ENCODE measurements around the gene HOXD9.

Gene HOXD9

DNA sequence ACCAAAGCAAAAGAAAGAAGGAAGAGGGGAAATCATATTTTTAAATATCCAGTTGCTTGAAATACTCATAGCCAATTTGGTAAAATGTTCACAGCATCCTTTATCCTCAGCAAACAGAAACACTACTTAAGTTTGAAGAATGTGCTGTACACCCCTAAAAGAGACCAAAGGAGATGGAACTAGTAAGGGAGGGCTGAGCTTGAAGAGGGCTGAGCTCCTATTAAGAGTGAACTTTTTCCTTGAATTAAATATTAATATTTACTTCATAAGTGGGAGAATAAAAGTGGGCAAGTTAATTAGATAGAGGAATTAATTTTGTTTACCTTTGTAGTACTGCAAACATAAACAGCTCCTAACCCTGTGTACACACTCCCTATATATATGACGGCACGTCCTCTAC lies 45.7 kb upstream of the HOXD9 start:
- Histone ChIP-seq H3K9ac (ENCODE audit: low read length) (no peak overlapping the region), H3K79me1 (ENCODE audit: low read length) (no peaks in the 10 kb centered on the region), H3K4ac (ENCODE audit: low read depth, low read length) (no peak overlapping the region), H2BK5ac (ENCODE audit: low read length) (no peak overlapping the region), H3K36me3 (ENCODE audit: control insufficient read depth, insufficient read depth, low read length) (no peaks in the 10 kb centered on the region), H3K4me1 (ENCODE audit: control insufficient read depth, low read depth, low read length) (peaks cover 2% of the 10 kb centered on the region), H3K4me2 (ENCODE audit: low read length) (no peak overlapping the region), H3K23ac (ENCODE audit: low read length) (no peak overlapping the region), H2AK5ac (ENCODE audit: low read length) (no peak overlapping the region), H3K56ac (ENCODE audit: low read length) (no peak overlapping the region), H4K8ac (ENCODE audit: low read depth, low read length) (no peak overlapping the region), H3K27ac (ENCODE audit: low read depth, low read length) (no peak overlapping the region), H3K79me2 (ENCODE audit: control insufficient read depth, insufficient read depth, low read length) (no peaks in the 10 kb centered on the region), H2BK15ac (replicated peaks; ENCODE audit: low read depth) (no peak overlapping the region), H2BK120ac (ENCODE audit: low read depth, low read length) (no peak overlapping the region), H4K5ac (ENCODE audit: low read length) (no peak overlapping the region), H3K4me3 (ENCODE audit: low read length) (no peak overlapping the region), H3K18ac (ENCODE audit: low read length) (no peak overlapping the region), H3K27me3 (ENCODE audit: insufficient read depth, low read length, poor library complexity) (peaks cover 78% of the 10 kb centered on the region)
- no peak for DNase-seq
- WGBS (ENCODE audit: extremely low coverage, insufficient coverage, low lambda C conversion rate), result no CpG with 5 or more reads among the region's 2 CpGs

- no peaks in the 10 kb centered on the region for H3K36me3 ChIP-seq (ENCODE audit: control insufficient read depth, insufficient read depth, low read length)
- no peak overlapping the region for H3K4me3 ChIP-seq (ENCODE audit: low read length)
- H4K5ac ChIP-seq (ENCODE audit: low read length), result no peak overlapping the region
- no peak overlapping the region for H3K18ac ChIP-seq (ENCODE audit: low read length)
- H3K79me1 ChIP-seq (ENCODE audit: low read length), result no peaks in the 10 kb centered on the region
- no peak overlapping the region for H2BK120ac ChIP-seq (ENCODE audit: low read depth, low read length)
- peak; percentile 45 for DNase-seq
- no CpG with 5 or more reads among the region's 25 CpGs for WGBS (ENCODE audit: extremely low coverage, insufficient coverage, low lambda C conversion rate)
- no peak overlapping the region for H3K4ac ChIP-seq (ENCODE audit: low read depth, low read length)
- H2BK15ac ChIP-seq (replicated peaks; ENCODE audit: low read depth), result no peak overlapping the region
- no peak overlapping the region for H3K56ac ChIP-seq (ENCODE audit: low read length)
- no peak overlapping the region for H2BK5ac ChIP-seq (ENCODE audit: low read length)
- peaks cover 79% of the 10 kb centered on the region for H3K27me3 ChIP-seq (ENCODE audit: insufficient read depth, low read length, poor library complexity)
- no peak overlapping the region for H4K8ac ChIP-seq (ENCODE audit: low read depth, low read length)
- no peak overlapping the region for H3K27ac ChIP-seq (ENCODE audit: low read depth, low read length)
- H3K9ac ChIP-seq (ENCODE audit: low read length), result no peak overlapping the region
- peaks cover 2% of the 10 kb centered on the region for H3K4me1 ChIP-seq (ENCODE audit: control insufficient read depth, low read depth, low read length)
- H3K4me2 ChIP-seq (ENCODE audit: low read length), result peak overlapping the region; percentile 21
- H2AK5ac ChIP-seq (ENCODE audit: low read length), result no peak overlapping the region
- H3K79me2 ChIP-seq (ENCODE audit: control insufficient read depth, insufficient read depth, low read length), result no peaks in the 10 kb centered on the region
- no peak overlapping the region for H3K23ac ChIP-seq (ENCODE audit: low read length)
These were observed 43.8 kb upstream of the HOXD9 start for GRCh38 chr2:176078541-176079284.

- H3K27ac ChIP-seq (ENCODE audit: low read depth, low read length), result no peak overlapping the region
- H3K4me2 ChIP-seq (ENCODE audit: low read length), result peak overlapping the region; percentile 21
- no peak overlapping the region for H3K18ac ChIP-seq (ENCODE audit: low read length)
- no peaks in the 10 kb centered on the region for H3K79me1 ChIP-seq (ENCODE audit: low read length)
- no CpG with 5 or more reads among the region's 30 CpGs for WGBS (ENCODE audit: extremely low coverage, insufficient coverage, low lambda C conversion rate)
- no peak overlapping the region for H3K9ac ChIP-seq (ENCODE audit: low read length)
- no peak overlapping the region for H2AK5ac ChIP-seq (ENCODE audit: low read length)
- H3K36me3 ChIP-seq (ENCODE audit: control insufficient read depth, insufficient read depth, low read length), result no peaks in the 10 kb centered on the region
- no peak overlapping the region for H4K8ac ChIP-seq (ENCODE audit: low read depth, low read length)
- H3K23ac ChIP-seq (ENCODE audit: low read length), result no peak overlapping the region
- no peak overlapping the region for H2BK5ac ChIP-seq (ENCODE audit: low read length)
- H3K4me3 ChIP-seq (ENCODE audit: low read length), result no peak overlapping the region
- no peak overlapping the region for H3K4ac ChIP-seq (ENCODE audit: low read depth, low read length)
- H3K27me3 ChIP-seq (ENCODE audit: insufficient read depth, low read length, poor library complexity), result peaks cover 80% of the 10 kb centered on the region
- H3K4me1 ChIP-seq (ENCODE audit: control insufficient read depth, low read depth, low read length), result peaks cover 2% of the 10 kb centered on the region
- no peak overlapping the region for H2BK120ac ChIP-seq (ENCODE audit: low read depth, low read length)
- H3K79me2 ChIP-seq (ENCODE audit: control insufficient read depth, insufficient read depth, low read length), result no peaks in the 10 kb centered on the region
- peak; percentile 46 for DNase-seq
- H2BK15ac ChIP-seq (replicated peaks; ENCODE audit: low read depth), result no peak overlapping the region
- H4K5ac ChIP-seq (ENCODE audit: low read length), result no peak overlapping the region
- H3K56ac ChIP-seq (ENCODE audit: low read length), result no peak overlapping the region
These were observed 43.2 kb upstream of the HOXD9 start for GRCh38 chr2:176079285-176079830.

DNA sequence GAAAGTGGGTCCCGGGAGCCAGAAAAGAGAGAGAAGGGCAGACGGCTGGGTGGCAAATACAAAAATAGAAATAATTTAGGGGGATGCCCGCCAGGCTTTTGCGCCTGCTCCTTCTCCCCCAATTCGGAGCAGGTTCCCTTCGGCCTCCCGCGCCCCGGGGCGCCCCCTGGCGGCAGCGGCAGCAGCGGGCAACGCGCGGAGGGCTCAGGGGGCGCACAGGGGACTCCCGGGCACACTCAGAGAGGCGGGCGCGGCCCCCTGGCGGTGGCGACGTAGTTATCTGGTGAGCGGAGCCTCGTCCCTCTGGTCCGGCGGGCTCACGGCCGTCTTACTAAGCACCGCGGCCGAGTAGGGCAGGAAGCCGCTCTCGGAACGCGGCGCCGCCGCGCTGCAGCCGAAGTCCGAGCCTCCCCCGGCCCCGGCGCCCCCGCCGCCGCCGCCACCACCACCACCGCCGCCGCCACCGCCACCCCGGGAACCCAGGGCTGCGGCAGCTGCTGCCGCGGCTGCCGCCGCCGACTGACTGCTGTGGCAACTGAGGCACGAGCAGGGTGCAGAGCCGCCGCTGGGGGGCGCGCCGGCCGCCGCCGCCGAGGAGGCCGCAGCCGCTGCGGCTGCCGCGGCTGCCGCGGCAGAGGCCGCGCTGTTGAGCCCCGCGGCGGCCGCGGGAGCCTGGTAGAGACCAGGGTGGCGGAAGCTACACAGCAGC lies 42.5 kb upstream of the HOXD9 start:
- H3K79me1 ChIP-seq (ENCODE audit: low read length), result no peaks in the 10 kb centered on the region
- H3K23ac ChIP-seq (ENCODE audit: low read length), result no peak overlapping the region
- peak overlapping the region; percentile 46 for H3K4me2 ChIP-seq (ENCODE audit: low read length)
- H3K27me3 ChIP-seq (ENCODE audit: insufficient read depth, low read length, poor library complexity), result peaks cover 80% of the 10 kb centered on the region
- no peaks in the 10 kb centered on the region for H3K79me2 ChIP-seq (ENCODE audit: control insufficient read depth, insufficient read depth, low read length)
- H2BK5ac ChIP-seq (ENCODE audit: low read length), result no peak overlapping the region
- peaks cover 4% of the 10 kb centered on the region for H3K4me1 ChIP-seq (ENCODE audit: control insufficient read depth, low read depth, low read length)
- H3K18ac ChIP-seq (ENCODE audit: low read length), result no peak overlapping the region
- no peak overlapping the region for H3K4me3 ChIP-seq (ENCODE audit: low read length)
- no peak overlapping the region for H3K4ac ChIP-seq (ENCODE audit: low read depth, low read length)
- no peak overlapping the region for H4K5ac ChIP-seq (ENCODE audit: low read length)
- H3K36me3 ChIP-seq (ENCODE audit: control insufficient read depth, insufficient read depth, low read length), result no peaks in the 10 kb centered on the region
- H2BK15ac ChIP-seq (replicated peaks; ENCODE audit: low read depth), result no peak overlapping the region
- H2BK120ac ChIP-seq (ENCODE audit: low read depth, low read length), result no peak overlapping the region
- H3K9ac ChIP-seq (ENCODE audit: low read length), result no peak overlapping the region
- no peak overlapping the region for H3K56ac ChIP-seq (ENCODE audit: low read length)
- no peak overlapping the region for H4K8ac ChIP-seq (ENCODE audit: low read depth, low read length)
- peak; percentile 84 for DNase-seq
- no peak overlapping the region for H3K27ac ChIP-seq (ENCODE audit: low read depth, low read length)
- H2AK5ac ChIP-seq (ENCODE audit: low read length), result no peak overlapping the region
- WGBS (ENCODE audit: extremely low coverage, insufficient coverage, low lambda C conversion rate), result no CpG with 5 or more reads among the region's 86 CpGs

DNA sequence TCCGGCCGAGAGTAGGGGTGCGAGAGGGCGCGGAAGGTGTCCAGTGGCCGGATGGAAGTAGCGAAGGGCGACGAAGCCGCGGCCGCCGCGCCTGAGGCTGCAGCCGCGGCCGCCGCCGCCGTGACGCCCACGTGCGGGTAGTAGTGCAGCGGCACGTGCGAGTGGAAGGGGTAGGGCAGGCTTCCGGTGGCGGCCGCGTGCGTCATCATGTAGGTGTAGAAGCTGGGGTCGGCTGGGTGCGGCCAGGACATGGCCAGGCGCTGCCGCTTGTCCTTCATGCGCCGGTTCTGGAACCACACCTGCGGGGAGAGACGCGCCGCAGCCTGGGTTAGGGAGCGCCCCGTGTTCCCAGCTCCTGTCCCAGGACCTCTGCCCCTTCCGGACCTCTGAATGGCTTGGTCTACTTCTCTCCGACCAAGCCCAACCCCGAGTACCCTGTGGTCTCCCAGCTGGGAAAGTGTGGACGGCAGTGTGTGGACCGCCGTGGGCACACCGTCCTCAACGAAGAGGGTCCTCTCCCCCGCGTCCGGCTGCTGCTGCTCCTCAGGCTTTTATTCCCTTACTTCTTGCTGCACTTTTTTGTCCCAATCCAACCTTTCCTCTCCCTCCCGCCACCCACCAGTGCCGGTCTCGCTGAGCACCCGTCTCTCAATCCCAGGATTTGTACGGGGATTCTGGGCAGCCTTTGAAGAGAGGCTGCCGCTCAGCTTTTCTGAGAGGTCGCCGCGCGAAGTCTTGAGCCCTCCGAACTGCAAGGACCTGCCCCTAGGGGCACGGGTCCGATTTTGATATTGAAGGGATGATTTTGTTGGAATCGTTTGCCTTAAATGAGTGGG lies 41.8 kb upstream of the HOXD9 start:
- H3K4me2 ChIP-seq (ENCODE audit: low read length), result peak overlapping the region; percentile 46
- no peak overlapping the region for H4K5ac ChIP-seq (ENCODE audit: low read length)
- DNase-seq, result peak; percentile 31
- no peak overlapping the region for H2AK5ac ChIP-seq (ENCODE audit: low read length)
- no peak overlapping the region for H3K4ac ChIP-seq (ENCODE audit: low read depth, low read length)
- no peak overlapping the region for H2BK120ac ChIP-seq (ENCODE audit: low read depth, low read length)
- H3K79me2 ChIP-seq (ENCODE audit: control insufficient read depth, insufficient read depth, low read length), result no peaks in the 10 kb centered on the region
- WGBS (ENCODE audit: extremely low coverage, insufficient coverage, low lambda C conversion rate), result no CpG with 5 or more reads among the region's 68 CpGs
- H3K56ac ChIP-seq (ENCODE audit: low read length), result peak overlapping the region; percentile 38
- H3K4me1 ChIP-seq (ENCODE audit: control insufficient read depth, low read depth, low read length), result peaks cover 5% of the 10 kb centered on the region
- no peak overlapping the region for H3K23ac ChIP-seq (ENCODE audit: low read length)
- peaks cover 82% of the 10 kb centered on the region for H3K27me3 ChIP-seq (ENCODE audit: insufficient read depth, low read length, poor library complexity)
- no peak overlapping the region for H4K8ac ChIP-seq (ENCODE audit: low read depth, low read length)
- H3K79me1 ChIP-seq (ENCODE audit: low read length), result no peaks in the 10 kb centered on the region
- H3K18ac ChIP-seq (ENCODE audit: low read length), result no peak overlapping the region
- H3K4me3 ChIP-seq (ENCODE audit: low read length), result no peak overlapping the region
- H2BK5ac ChIP-seq (ENCODE audit: low read length), result no peak overlapping the region
- H2BK15ac ChIP-seq (replicated peaks; ENCODE audit: low read depth), result no peak overlapping the region
- H3K36me3 ChIP-seq (ENCODE audit: control insufficient read depth, insufficient read depth, low read length), result no peaks in the 10 kb centered on the region
- no peak overlapping the region for H3K27ac ChIP-seq (ENCODE audit: low read depth, low read length)
- H3K9ac ChIP-seq (ENCODE audit: low read length), result no peak overlapping the region
